Measurements from ENCODE around the gene GBP7.

Gene GBP7

DNA sequence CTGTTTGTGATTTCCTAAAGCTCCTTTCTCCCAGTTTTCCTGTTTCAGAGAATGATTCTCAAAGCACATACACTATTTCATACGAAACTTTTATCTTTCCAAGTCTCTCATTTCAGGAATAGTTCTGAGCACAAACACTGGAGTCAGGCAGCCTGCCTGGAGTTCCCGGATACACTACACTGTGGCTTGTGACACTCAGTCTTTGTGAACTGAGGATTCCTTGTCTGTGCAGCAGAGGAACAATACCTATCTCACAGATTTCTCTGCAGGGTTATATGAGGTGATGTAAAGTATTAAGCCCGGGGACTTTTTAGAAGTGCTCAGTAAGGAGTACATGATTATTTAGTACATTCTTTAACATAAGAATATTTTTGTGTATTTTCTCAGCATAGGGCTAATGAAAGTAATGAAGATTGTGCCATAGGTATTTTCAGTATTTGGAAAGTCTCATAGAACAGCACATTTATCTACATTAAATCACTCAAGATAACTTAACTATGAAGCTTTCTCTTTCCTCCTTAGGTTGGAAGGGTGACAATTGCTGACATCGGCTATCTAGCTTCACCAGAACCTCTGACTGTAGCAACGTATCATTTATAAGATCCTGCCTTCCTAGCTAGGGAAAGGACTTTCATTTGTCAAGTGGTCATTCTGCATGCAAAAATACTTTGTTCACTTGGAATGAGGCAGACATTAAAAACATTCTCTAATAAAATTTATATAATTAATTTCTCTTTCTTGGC, 62.8 kb downstream of the GBP7 start:
- no peak for DNase-seq

DNA sequence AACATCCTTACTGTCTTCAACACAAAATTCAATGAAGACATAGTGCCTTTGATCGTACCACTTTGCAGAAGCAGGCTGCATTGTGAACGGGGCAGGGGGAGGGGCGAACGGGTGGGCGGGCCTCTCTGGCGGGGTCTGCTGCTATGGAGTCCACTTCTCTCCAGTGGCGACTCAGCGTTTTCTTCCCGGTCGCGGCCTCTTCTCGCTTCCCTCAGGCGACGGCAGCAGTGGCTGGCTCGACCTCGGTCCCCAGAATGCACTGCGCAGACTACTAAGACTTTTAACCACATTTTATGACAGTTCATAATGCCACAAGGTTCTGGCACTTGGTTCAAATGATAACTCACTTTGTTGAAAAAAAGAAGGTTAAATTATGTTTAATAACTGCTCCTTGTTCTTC, 71.1 kb downstream of the GBP7 start:
- no peak for DNase-seq

DNA sequence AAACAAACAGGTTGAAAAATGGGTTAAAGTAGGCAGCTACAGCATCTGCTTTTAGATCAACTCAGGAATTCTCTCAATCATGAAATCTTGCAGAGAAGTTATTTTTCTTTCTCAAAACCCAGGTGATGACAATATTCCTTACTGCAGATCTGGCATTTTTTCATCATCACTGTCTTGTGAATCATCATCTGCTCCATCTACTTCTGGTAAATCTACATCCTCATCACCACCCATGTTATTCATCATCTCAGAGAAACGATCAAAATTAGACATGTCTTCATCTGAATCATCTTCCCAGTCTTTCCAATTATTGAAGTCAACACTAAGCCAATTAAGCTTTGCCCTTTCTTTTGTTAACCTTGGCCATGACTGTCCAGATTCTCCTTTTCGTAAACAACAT, 71.7 kb downstream of the GBP7 start:
- DNase-seq: no peak

DNA sequence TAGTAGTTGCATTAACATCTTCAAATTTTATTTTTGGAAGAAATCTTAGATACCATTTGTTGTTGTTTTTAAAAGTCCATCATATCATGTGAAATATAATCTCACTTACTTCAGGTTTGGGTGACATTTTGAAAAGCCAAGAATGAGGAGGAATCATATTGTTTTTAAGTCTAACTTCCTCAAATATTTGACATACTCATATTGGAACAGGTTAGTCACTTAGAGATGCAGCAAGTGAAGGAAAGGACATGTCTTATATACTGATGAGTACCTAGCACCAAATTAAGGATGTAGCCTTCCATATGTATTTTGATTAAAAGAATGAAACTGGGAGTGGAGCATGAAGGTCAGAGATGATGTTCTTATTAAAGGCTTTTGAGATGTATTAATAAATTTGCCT, 73.8 kb downstream of the GBP7 start:
- DNase-seq: no peak

DNA sequence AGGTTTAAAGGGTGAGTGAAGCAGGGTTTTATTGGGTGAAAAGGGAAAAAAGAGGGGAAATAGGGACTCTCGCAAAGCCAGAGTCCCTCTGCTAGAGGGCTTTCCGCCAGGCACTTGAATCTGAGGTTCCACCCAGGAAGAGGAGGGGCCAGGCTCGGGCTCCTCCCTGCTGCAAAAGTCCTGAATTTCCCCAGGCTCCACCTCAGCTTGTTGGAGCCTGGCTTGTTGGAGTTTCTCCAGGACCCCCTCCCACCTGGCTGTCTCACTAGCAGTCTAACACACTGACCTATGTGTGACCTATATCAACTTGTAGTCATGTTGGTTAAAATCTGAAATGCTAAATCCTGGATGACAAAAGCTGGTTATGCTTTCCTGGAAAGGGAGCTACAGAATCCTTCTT, 75.4 kb downstream of the GBP7 start:
- DNase-seq: no peak

DNA sequence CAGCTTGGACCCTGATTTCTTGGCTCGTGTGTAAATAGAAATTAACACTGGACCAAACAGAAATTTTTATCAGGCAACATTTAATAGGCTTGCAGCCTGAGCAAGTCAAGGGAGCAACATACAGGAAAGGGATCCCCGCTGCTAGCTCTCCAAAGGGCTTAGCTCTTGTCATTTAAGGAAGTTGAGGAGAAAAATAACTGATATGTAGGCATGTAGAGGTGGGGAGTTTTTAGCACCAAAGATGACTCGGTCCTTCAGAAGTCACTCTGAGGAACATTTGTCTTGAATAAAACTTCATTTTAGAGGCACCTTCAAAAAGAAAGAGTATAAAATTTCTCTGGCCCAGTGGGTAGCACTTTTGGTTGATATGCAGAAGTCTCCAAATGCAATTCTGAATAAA, 76.9 kb downstream of the GBP7 start:
- DNase-seq: no peak

DNA sequence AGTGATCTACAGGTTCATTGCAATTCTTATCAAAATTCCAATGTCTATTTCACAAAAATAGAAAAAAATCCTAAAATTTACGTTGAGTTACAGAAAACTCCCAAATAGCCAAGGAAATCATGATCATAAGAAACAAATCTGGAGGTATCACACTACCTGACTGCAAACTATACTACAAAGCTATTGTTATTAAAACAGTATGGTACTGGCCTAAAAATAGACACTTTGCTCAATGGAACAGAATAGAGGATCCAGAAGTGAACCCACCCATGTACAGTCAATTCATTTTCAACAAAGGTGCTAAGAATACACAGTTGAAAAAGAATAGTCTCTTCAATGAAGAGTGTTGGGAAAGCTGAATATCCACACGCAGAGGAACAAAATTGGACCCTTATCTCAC, 80.1 kb downstream of the GBP7 start:
- no peak for DNase-seq

DNA sequence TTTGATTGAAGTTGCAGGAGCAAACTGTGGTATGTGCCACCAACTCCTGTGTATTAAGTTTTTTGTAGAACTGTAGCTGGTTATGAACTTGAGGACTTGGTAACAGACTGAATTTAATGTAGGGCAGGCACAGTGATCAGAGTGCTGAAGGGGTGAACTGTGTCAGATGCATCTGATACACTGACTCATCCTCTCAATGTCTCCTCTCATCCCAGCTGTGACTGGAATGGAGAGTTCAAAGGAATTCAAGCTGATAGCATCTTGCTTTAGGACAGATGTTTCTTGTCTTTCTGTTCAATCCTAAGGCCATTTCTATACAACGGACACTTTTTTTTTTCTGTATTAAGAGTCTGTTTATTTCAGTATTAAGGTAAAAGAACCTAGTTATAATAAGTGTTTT, 85.8 kb downstream of the GBP7 start:
- DNase-seq: no peak

DNA sequence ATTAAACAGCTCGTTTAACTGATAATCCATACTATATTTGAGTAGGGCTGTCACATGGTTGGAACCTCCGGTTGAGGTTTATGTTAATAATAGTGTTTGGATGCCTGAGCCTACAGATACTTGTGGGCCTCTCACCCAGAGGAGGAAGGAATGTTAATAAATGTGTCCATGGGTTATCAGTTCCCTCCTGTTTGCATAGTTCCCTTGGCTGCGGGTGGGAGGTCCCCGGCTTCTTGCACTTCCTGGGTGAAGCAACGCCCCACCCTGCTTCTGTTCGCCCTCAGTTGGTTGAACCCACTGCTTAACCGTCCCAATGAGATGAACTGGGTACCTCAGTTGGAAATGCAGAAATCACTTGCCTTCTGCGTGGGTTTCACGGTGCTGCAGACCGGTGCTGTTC, 87.2 kb downstream of the GBP7 start:
- DNase-seq: no peak

DNA sequence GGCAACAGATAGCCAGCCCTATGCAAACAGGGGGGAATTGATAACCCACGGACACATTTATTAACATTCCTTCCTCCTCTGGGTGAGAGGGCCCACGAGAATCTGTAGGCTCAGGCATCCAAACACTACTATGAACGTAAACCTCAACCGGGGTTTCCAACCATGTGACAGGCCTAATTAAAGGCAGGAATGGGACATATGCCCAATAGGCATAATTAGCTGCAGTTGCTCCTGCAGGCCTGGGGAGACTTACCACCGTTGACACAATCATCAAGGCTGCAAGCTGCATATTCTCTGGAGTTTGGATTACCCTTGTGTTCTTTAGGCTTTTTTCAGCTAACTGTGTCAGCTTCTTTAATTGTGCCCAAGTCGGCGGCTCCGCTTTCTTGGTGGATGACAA, 88.6 kb downstream of the GBP7 start:
- DNase-seq: no peak

DNA sequence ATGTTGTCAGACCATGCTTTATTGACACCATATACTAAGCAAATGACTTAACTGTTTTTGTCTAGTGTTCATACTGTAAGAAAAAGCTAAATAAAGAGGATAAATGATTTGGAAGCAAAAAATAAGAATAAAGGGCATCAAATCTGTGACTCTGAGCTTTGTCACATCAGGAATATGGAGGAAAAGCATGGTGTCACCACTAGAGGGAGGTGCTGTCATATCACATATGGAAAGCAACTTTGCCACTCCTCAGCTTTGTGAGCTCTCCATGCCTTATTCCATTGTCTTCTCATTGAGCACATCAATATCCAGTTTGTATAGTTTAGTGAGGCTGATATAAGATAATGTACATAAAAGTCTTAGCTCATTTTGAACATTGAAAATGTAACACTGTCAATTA, 90.0 kb downstream of the GBP7 start:
- peak; percentile 27 for DNase-seq
